SH-SY5Y (cell line): ENCODE data around the gene FAM174B.

Experiments used
- GATA2 ChIP-seq: IDR thresholded peaks from 2 replicates; pipeline ENCODE4 v1.6.1; 2011; ENCODE audit warnings: mild to moderate bottlenecking, low read depth, low read length
- GATA3 ChIP-seq: IDR thresholded peaks from 2 replicates; pipeline ENCODE4 v1.6.1; 2011; ENCODE audit warnings: low read depth, mild to moderate bottlenecking, low read length, moderate library complexity

DNA sequence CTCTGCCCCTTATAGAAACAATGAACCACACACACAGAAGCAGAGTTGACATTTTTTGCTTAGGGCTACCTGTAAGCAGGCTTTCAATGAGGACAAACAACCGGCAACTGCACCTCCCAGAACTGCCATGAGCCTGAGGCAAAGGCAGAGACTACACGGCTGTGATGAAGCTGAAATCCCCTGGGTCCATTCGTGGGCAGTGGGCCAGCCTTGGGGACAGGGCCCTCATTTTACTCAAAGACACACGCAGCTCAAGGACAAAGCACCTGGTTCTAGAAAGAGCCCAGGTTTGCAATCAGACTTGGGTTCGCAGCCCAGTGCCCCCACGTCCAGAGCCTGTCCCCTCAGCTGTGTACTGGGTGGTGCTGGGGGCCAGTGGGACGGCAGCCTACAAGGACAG, 17.9 kb downstream of the FAM174B start:
- TF ChIP-seq GATA2 (no peak), GATA3 (no peak)
